ENCODE results near the gene ID2. TPM values are rescaled to one million over a fixed set of nuclear protein-coding genes. Genes with fewer than 3 reads are reported as not detected.

The ID2 gene
- total and polyA plus RNA-seq, 10 of the 15 experiments (the other 5 are each of a cell fraction or from before 2014, with no cell fraction given), result 39.0 to 613 (median 73.6) TPM

DNA sequence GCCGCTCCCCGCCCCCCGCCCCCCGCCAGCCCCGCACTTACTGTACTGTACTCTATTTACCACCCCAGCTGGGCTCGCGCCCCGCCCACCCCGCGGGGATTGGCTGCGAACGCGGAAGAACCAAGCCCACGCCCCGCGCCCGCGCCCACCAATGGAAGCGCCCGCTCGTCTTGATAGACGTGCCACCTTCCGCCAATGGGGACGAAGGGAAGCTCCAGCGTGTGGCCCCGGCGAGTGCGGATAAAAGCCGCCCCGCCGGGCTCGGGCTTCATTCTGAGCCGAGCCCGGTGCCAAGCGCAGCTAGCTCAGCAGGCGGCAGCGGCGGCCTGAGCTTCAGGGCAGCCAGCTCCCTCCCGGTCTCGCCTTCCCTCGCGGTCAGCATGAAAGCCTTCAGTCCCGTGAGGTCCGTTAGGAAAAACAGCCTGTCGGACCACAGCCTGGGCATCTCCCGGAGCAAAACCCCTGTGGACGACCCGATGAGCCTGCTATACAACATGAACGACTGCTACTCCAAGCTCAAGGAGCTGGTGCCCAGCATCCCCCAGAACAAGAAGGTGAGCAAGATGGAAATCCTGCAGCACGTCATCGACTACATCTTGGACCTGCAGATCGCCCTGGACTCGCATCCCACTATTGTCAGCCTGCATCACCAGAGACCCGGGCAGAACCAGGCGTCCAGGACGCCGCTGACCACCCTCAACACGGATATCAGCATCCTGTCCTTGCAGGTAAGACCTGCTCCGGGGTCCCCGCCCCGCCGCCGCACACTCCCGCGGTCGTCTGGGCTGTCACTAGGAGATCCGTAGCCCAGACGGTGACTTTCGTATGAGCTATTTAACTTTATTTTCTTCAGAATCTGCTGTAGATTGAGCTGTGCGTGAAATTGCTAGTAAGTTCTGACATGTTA lies at the start of gene ID2 (continued):
- TF ChIP-seq TARDBP (IDR thresholded peaks at IDR 0.05; ENCODE audit: borderline replicate concordance) (peak; percentile 60; the same call in 1 of the 2 replicates), CREB1 (IDR thresholded peaks at IDR 0.05; ENCODE audit: low read depth) (peak; percentile 62), EP300 (IDR thresholded peaks at IDR 0.05; ENCODE audit: borderline replicate concordance in 1 of 2, control insufficient read depth in 1 of 2, low read depth in 2 of 2, low read length in 2 of 2) (no peak), BHLHE40 (IDR thresholded peaks at IDR 0.05; ENCODE audit: borderline replicate concordance in 1 of 2, low read depth in 2 of 2, low read length in 1 of 2) (peak; percentile 87 to 91), ATF7 (IDR thresholded peaks at IDR 0.05; ENCODE audit: low read depth) (peak; percentile 49; the same call in 1 of the 2 replicates), SMARCA5 (IDR thresholded peaks at IDR 0.05) (peak; percentile 83), ZSCAN29 (IDR thresholded peaks at IDR 0.05) (no peak; the same call in 1 of the 2 replicates), SP1 (IDR thresholded peaks at IDR 0.05; ENCODE audit: low read depth, low read length) (peak; percentile 98), DPF2 (IDR thresholded peaks at IDR 0.05) (peak; percentile 98), RAD21 (IDR thresholded peaks at IDR 0.05; ENCODE audit: insufficient read depth, low read depth, low read length) (no peak), MEF2B (IDR thresholded peaks at IDR 0.05; ENCODE audit: partially characterized antibody, poor library complexity, severe bottlenecking) (no peak), HCFC1 (IDR thresholded peaks at IDR 0.05; ENCODE audit: low read length) (peak; percentile 57)
- TF ChIP-seq, protein P1, sequence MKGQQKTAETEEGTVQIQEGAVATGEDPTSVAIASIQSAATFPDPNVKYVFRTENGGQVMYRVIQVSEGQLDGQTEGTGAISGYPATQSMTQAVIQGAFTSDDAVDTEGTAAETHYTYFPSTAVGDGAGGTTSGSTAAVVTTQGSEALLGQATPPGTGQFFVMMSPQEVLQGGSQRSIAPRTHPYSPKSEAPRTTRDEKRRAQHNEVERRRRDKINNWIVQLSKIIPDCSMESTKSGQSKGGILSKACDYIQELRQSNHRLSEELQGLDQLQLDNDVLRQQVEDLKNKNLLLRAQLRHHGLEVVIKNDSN (IDR thresholded peaks at IDR 0.05; ENCODE audit: borderline replicate concordance, extremely low read length, insufficient read depth, low read depth, low read length), result no peak
- TF ChIP-seq, protein P2, sequence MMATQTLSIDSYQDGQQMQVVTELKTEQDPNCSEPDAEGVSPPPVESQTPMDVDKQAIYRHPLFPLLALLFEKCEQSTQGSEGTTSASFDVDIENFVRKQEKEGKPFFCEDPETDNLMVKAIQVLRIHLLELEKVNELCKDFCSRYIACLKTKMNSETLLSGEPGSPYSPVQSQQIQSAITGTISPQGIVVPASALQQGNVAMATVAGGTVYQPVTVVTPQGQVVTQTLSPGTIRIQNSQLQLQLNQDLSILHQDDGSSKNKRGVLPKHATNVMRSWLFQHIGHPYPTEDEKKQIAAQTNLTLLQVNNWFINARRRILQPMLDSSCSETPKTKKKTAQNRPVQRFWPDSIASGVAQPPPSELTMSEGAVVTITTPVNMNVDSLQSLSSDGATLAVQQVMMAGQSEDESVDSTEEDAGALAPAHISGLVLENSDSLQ (IDR thresholded peaks at IDR 0.05), result peak; percentile 99
- TF ChIP-seq, protein P3, sequence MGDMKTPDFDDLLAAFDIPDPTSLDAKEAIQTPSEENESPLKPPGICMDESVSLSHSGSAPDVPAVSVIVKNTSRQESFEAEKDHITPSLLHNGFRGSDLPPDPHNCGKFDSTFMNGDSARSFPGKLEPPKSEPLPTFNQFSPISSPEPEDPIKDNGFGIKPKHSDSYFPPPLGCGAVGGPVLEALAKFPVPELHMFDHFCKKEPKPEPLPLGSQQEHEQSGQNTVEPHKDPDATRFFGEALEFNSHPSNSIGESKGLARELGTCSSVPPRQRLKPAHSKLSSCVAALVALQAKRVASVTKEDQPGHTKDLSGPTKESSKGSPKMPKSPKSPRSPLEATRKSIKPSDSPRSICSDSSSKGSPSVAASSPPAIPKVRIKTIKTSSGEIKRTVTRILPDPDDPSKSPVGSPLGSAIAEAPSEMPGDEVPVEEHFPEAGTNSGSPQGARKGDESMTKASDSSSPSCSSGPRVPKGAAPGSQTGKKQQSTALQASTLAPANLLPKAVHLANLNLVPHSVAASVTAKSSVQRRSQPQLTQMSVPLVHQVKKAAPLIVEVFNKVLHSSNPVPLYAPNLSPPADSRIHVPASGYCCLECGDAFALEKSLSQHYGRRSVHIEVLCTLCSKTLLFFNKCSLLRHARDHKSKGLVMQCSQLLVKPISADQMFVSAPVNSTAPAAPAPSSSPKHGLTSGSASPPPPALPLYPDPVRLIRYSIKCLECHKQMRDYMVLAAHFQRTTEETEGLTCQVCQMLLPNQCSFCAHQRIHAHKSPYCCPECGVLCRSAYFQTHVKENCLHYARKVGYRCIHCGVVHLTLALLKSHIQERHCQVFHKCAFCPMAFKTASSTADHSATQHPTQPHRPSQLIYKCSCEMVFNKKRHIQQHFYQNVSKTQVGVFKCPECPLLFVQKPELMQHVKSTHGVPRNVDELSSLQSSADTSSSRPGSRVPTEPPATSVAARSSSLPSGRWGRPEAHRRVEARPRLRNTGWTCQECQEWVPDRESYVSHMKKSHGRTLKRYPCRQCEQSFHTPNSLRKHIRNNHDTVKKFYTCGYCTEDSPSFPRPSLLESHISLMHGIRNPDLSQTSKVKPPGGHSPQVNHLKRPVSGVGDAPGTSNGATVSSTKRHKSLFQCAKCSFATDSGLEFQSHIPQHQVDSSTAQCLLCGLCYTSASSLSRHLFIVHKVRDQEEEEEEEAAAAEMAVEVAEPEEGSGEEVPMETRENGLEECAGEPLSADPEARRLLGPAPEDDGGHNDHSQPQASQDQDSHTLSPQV (IDR thresholded peaks at IDR 0.05), result no peak
- TF ChIP-seq, protein P4, sequence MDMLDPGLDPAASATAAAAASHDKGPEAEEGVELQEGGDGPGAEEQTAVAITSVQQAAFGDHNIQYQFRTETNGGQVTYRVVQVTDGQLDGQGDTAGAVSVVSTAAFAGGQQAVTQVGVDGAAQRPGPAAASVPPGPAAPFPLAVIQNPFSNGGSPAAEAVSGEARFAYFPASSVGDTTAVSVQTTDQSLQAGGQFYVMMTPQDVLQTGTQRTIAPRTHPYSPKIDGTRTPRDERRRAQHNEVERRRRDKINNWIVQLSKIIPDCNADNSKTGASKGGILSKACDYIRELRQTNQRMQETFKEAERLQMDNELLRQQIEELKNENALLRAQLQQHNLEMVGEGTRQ (IDR thresholded peaks at IDR 0.05; ENCODE audit: borderline replicate concordance, low read depth, low read length), result no peak
- TF ChIP-seq, protein P5, sequence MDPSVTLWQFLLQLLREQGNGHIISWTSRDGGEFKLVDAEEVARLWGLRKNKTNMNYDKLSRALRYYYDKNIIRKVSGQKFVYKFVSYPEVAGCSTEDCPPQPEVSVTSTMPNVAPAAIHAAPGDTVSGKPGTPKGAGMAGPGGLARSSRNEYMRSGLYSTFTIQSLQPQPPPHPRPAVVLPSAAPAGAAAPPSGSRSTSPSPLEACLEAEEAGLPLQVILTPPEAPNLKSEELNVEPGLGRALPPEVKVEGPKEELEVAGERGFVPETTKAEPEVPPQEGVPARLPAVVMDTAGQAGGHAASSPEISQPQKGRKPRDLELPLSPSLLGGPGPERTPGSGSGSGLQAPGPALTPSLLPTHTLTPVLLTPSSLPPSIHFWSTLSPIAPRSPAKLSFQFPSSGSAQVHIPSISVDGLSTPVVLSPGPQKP (IDR thresholded peaks at IDR 0.05; ENCODE audit: low read depth, low read length), result no peak
- TF ChIP-seq, protein P6, sequence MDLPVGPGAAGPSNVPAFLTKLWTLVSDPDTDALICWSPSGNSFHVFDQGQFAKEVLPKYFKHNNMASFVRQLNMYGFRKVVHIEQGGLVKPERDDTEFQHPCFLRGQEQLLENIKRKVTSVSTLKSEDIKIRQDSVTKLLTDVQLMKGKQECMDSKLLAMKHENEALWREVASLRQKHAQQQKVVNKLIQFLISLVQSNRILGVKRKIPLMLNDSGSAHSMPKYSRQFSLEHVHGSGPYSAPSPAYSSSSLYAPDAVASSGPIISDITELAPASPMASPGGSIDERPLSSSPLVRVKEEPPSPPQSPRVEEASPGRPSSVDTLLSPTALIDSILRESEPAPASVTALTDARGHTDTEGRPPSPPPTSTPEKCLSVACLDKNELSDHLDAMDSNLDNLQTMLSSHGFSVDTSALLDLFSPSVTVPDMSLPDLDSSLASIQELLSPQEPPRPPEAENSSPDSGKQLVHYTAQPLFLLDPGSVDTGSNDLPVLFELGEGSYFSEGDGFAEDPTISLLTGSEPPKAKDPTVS (IDR thresholded peaks at IDR 0.05; ENCODE audit: low read depth, low read length), result peak; percentile 69; the same call in 1 of the 2 replicates

All from GM12878 (cell line).